B cell (primary cell): ENCODE measurements around the gene MYH7.

Experiments used
- CTCF ChIP-seq: fragments of 200-600 bp; IDR thresholded peaks from one replicate; pipeline ENCODE4 v1.8.0; 2022; ENCODE audit warnings: antibody characterized with exemption, mild to moderate bottlenecking
- EZH2 ChIP-seq: IDR thresholded peaks from 2 replicates; pipeline ENCODE4 v1.6.1; 2012; ENCODE audit warnings: borderline replicate concordance, low read depth, mild to moderate bottlenecking, moderate library complexity, low read length; ENCODE audit not compliant: insufficient read depth, poor library complexity, severe bottlenecking

- TF ChIP-seq CTCF (no peak), EZH2 (no peak)
Observed at GRCh38 chr14:23403139-23403438, 32.4 kb downstream of the MYH7 start.
